ENCODE data around the gene GALNT15.

Gene GALNT15

GRCh38 chr3:16174389-16174788 is at the start of gene GALNT15:
Gene GALNT15 (plus strand): TSS chr3:16174680. CDS start chr3:16175152, 472 bp downstream.
- no peak for DNase-seq

GRCh38 chr3:16126634-16127033 is 47.8 kb upstream of the GALNT15 start:
- DNase-seq, result no peak

- no peak for DNase-seq
Measured at GRCh38 chr3:16127249-16127648, 47.2 kb upstream of the GALNT15 start.

DNA sequence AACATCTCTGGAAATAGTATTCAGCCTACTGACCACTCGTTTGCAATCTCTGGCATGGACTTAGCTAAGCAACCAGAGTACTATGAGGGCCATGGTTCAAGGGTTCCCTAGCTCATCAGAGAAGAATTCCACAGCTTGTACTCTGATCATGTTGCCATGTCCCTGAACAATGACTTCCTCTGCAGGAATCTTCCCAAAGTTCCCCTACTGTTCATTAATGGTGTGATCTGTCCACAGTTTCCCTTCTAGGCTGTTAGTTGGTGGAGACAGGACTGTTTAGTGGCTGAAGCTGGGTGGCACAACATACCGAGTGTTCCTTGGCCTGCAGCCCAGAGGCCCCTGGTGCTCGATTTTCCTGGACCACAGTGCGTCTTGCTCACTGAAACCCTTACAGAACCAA is 44.4 kb upstream of the GALNT15 start:
- DNase-seq, result no peak

DNA sequence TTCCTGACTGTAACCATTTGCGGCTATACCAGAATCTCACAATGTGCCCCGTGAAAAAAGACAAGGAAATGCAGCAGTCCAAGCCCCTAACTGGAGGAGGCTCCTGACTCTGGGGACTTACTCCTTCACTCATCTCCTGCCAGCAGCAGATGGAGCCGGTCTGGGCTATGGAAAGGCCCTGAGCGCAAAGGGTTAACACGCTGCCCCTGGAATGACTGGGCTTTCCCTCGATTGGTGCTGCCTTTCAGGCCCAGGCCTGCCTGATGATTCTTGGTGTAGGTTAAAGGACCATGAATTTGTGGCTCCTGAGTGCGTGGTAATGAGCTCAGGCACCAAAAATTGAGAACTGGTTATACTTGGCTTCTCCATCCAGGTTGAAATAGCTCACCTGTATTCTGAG is 42.3 kb upstream of the GALNT15 start:
- DNase-seq, result no peak

- DNase-seq, result no peak
Measured at GRCh38 chr3:16132928-16133327, 41.6 kb upstream of the GALNT15 start.

- no peak for DNase-seq
Measured at GRCh38 chr3:16134173-16134928, 40.1 kb upstream of the GALNT15 start.

DNA sequence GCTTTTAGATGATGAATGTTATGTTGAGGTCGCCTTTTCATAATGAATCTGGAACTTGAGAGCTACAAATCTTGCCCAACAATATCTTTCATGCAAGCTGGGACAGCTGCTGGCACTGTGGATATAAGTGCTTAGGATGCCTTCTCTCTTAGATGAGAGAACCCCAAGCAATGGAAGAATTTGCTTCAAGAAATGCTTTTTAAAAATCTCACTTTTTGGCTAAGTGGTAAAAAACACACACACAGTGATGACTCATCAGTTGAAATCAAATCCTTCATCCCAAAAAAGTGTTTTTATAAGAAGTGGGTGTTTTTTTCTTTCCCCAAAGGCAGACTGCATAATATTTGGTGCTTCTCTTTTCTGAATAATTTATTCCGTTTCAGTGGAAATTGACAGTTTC is 38.4 kb upstream of the GALNT15 start:
- DNase-seq, result no peak

- no peak for DNase-seq
Measured at GRCh38 chr3:16137044-16137443, 37.4 kb upstream of the GALNT15 start.

DNA sequence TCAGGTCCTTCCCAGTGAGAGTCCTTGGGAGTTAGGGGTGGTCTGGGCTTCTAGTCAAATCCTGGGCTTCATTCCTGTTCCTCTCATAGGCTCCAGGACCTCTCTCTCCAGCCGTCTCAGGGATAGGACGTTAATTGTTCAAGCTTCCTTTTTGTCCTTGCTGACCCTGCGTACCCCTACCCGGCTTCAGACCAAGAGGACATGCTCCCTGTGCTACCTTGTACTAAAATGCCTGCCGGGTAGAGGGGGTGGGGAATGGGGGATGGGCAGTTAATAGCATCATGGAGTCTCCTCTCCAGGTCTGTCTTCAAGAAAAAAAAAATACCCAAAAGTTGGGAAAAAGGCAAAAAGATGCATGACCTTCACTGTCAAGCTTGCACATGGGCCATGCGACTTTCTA is 36.5 kb upstream of the GALNT15 start:
- no peak for DNase-seq

DNA sequence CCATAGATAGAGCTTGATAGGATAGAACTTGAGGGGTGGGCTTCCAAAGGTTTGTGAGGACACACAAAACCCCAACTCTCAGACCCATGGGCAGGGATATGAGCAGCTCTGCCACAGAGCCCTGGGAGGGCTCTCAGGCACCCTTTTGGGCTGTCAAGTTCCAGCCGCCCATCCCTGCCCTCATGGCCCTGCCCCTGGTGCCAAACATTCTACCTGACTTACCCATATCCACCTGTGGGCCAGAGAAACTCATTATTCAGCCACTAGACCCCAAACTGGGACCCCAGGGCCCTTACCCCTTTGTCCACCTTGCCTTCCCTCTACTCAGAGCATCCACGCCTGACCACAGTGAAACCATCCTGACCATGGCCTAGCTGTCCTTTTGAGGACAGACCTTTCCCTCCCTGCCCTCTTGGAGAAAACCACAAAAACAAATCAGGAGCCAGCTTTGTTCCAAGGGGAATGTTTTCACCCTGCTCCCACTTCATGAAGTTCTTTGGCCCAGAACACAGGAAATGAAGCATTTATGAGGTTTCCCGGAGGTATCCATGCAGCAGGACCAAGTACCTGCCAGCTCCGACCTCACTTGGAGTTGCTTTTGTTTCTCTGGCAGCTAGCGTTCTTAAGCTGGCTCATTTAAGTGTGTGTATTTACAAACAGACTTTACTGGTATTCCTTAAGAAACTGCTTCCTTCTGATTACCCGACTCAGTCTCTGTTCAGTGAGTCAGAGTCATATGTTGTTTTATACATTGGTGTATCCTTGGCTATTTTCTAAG is 34.2 kb upstream of the GALNT15 start:
- no peak for DNase-seq

GRCh38 chr3:16140894-16141285 is 33.6 kb upstream of the GALNT15 start:
- DNase-seq, result no peak

GRCh38 chr3:16142350-16143025 is 32.0 kb upstream of the GALNT15 start:
- DNase-seq, result no peak

DNA sequence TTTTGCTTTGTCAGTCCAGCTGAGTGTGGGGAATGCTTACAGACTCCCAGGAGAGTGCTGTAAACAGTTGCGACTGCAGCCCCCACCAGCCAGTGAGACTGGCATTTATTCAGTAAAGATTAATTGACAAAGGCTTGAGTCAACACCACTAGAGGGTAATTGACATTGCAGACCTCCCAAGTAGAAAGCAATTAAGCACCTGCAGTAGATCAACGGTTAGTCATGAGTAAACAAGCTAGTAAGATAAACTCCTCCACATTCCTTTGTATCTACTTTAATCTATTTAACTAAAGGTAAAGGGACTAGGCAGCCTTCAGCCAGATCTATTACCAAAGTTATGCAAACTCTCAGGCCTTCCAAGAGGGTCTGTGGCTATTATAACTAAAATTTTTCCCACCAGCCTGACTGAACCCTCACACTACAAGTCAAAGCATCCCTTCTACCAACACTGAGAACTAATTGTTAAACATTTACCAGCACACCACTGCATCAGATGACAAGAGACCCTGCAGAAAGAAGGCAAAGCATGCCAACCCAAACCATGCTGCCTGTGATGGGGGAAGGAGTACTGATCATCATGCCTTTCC is 30.5 kb upstream of the GALNT15 start:
- no peak for DNase-seq

DNA sequence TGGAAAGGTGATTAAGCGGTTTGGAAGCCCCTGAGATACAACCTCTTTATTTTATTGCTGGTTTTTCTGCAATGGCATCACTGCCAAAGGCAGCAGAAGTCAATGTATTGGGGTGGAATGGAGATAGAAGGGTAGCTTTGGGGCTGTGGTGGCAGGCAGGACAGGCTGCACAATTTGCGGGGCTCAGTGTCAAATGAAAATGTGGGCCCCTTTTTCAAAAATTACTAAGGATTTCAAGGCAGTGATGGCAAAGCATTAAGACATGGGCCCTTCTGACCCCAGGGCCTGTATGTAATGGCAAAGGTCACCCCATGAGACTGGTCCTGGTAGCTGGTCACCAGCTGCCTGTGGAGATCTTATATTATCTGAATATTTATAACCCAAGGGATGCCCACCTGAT is 29.3 kb upstream of the GALNT15 start:
- no peak for DNase-seq

DNA sequence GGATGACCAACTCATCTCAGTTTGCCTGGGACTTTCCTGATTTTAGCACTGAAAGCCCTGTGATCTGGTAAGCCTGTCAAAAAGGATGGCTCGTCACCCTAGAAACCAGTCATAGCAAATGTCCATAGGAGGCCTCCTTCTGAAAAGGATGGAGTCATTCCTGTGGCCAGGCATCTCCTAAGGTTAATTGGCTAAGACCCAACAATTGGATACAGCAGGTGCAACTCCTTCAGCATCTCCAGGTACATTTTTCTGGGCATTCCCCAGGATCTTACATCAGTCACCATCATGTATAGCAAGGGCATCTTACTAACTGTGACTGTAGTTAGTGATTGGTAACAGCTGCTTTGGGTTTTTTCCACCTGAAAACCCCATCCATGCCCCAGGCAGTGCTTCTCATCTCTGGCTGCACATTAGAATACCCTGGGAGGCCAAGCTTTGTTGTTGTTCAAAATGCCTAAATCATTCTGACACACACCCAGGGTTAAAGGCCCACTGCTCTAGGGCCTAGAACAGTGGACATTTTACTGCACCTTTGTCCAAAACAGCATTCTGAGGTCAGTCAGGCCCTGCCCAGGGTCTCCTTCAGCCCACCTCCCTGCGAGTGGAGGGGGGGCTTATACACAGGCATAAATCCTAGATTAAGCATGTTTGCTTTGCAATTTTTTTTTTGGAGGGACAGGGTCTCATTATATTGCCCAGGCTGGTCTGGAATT is 28.3 kb upstream of the GALNT15 start:
- no peak for DNase-seq

DNA sequence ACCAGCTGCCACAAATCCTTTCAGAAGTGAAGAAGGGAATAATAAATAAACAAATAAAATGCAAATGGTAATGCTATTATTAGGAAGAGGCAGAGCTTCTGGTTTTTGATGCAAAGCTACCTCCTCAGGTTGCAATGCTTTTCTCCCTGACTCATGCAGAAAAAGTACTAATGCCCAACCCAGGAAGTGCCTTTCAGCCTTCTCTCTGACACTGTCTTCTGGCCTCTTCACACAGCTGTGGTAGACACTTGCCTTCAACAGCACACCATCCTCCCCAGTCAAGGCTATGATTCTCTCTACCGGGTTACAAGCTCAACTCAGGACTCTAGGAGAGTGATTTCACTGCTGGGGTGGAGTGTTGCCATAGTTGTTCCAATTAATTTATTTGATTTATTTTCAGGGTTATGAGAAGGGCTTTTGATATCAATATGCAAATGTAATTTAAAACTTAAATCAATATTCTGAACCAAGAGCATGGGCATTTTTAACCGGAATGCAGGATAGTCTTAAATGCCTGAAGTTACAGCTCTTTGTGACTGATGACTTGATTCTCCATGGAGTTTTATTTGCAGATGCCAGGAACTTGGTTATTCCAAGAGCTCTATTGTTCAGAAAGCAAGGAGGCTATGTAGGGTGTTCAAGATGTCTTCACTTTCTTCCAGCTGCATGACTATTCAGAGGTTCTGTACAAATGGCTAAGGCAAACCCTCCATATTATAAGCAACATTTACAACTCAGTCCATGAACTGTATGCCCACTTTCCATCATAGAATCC is 27.1 kb upstream of the GALNT15 start:
- no peak for DNase-seq

DNA sequence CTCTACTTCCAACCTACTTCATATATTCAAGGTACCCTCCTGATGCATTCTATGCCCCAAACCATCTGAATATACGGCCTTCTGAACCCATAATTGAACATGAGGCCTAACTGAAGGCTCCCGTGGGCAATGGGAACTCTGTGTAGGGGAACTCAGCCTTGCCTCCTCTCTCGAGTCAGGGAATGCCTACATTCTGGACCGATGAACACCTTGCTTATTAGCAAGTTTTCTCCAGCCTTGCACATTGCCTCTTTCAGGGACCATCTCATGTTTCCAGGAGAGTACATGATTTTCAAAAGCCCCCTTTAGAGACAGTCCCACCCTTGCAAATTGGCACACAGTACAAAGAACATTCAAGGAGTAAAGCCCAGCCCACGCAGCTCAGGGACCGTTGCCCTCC is 26.3 kb upstream of the GALNT15 start:
- no peak for DNase-seq

DNA sequence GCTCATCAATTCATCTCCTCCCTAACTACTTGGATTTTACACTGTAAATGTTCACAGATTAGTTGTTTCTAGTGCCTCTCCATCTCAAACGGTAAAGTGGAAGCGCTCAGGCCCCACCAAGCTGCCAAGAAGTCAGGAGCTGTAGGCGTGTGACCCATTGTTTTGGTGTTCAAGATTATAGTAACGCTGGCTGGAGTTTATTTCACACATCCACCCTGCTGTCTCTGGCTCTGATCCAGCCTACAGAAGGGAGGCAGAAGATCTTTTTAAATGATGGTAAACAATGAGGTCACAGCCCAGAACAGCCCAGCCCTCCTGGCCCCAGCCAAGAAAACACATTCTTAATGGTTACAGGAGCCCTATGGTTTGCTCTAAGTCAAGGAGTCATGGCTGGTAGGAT is 25.7 kb upstream of the GALNT15 start:
- DNase-seq, result no peak

GRCh38 chr3:16150285-16150684 is 24.2 kb upstream of the GALNT15 start:
- DNase-seq, result no peak

GRCh38 chr3:16151109-16151508 is 23.4 kb upstream of the GALNT15 start:
- DNase-seq, result no peak

- no peak for DNase-seq
Measured at GRCh38 chr3:16168211-16168610, 6.3 kb upstream of the GALNT15 start.

Measured in CD4-positive, alpha-beta T cell treated with Interleukin-4 for 4 hours (primary cell).